Measurements from ENCODE around the gene PDCL2.
"Not testable (repeated sequence)": the region's sequence is repeated elsewhere in the genome, so short reads cannot be mapped to it uniquely, and the experiment has no call there.

The PDCL2 gene

GRCh38 chr4:55560096-55560495, 31.9 kb downstream of the PDCL2 start:
- TF ChIP-seq CTCF (IDR thresholded peaks at IDR 0.05; ENCODE audit: extremely low read depth, missing control alignments): no peak
- no peak for DNase-seq (ENCODE audit: low spot score)

GRCh38 chr4:55554453-55555030, 37.5 kb downstream of the PDCL2 start:
- no peak for TF ChIP-seq CTCF (IDR thresholded peaks at IDR 0.05; ENCODE audit: extremely low read depth, missing control alignments)
- peak; percentile 31 for DNase-seq (ENCODE audit: low spot score)

- no peak for DNase-seq (ENCODE audit: low spot score)
- TF ChIP-seq CTCF (IDR thresholded peaks at IDR 0.05; ENCODE audit: extremely low read depth, missing control alignments): no peak
Measured at GRCh38 chr4:55553441-55554201, 38.4 kb downstream of the PDCL2 start.

GRCh38 chr4:55551964-55552363, 40.1 kb downstream of the PDCL2 start:
- DNase-seq (ENCODE audit: low spot score): not testable (repeated sequence)

- DNase-seq (ENCODE audit: low spot score): no peak
- no peak for TF ChIP-seq CTCF (IDR thresholded peaks at IDR 0.05; ENCODE audit: extremely low read depth, missing control alignments)
Measured at GRCh38 chr4:55549888-55550287, 42.2 kb downstream of the PDCL2 start.

GRCh38 chr4:55547918-55548317, 44.1 kb downstream of the PDCL2 start:
- no peak for TF ChIP-seq CTCF (IDR thresholded peaks at IDR 0.05; ENCODE audit: extremely low read depth, missing control alignments)
- no peak for DNase-seq (ENCODE audit: low spot score)

GRCh38 chr4:55547466-55547770, 44.6 kb downstream of the PDCL2 start:
- no peak for TF ChIP-seq CTCF (IDR thresholded peaks at IDR 0.05; ENCODE audit: extremely low read depth, missing control alignments)

More at GRCh38 chr4:55547466-55547770, 44.6 kb downstream of the PDCL2 start:
- no peak for DNase-seq (ENCODE audit: low spot score)
